HTERT RPE-1 (cell line): ENCODE measurements around the gene PCNX2.

Experiments
- in situ Hi-C: fragments of 300-500 bp; cut with MboI; formaldehyde crosslinking; loops from 4 replicates; pipeline ENCODE4 v1.14.3; 2020; ENCODE audit warnings: low sequenced_read_pairs

The PCNX2 gene

DNA sequence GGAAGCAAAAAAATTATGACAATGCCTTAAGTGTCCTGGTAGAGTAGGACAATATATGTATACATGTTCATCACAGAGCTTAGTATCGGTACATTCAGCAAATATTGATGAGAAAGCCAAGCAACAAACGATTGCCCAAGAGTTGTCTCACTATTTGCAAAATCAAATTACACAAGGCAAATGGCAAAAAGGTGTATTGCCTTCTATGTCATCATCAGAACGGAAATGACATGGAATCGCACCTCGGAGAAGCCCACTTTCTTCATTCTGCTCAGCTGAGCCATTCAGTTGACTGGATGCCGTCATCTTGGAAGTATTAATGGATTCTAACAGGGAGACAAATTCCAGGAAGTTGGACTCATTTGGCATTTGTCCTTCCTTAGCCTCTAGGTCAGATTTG is 37.7 kb downstream of the PCNX2 start:
- in situ Hi-C loops: no loop called here

DNA sequence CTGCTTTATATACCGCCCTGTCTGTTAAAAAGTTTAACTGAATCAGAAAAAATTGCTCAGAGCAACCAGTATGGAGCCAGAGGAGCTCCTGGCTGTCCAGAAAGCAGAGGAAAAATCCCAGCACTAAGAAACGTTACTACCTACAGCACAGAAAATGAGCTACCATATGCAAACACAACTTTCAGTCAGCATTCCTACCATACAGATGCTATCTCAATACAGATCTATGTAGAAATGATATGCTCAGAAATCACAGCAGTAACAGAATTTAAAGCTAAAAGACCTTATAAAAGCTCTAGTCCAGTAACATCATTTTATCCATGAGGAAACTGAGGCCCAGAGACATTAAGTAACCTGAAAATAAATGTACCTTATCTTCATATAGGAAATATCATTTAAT is 38.7 kb downstream of the PCNX2 start:
- in situ Hi-C loops: no loop called here

DNA sequence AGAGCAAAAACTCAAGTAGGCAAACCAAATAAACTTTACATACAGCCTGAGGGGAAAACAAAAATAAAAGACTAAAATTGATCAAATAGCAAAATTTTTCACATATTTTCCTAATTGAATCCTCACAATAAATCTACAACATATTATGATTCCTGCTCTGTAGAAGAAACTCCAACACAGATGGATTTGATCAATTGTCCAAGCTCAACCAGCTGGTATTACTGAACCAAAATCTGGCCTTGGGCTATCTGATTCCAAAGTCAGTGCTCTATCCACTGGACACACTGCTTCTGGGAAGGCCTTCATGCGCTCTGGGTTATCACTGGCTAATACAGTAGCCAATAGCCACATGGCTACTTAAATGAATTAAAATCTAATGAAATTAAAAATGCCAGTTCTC is 39.3 kb downstream of the PCNX2 start:
- in situ Hi-C loops: no loop called here

DNA sequence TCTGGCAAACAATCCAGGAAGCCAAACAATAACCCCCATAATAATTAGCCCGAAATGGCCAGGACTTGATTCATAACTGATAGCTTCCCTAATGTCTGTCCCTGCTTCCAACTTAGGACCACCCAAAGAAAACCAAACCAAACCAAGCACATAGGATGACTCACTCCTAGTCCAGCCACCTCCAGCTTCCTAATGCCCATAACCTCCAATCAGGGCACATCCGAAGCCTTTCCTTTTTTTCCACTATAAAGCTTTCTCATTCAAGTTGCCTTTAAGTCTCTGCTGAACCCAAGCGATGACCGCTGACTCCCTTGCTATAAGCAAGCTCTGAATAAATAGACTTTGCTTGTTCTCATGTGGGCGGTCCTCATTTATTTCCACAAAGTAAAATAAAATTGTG is 40.4 kb downstream of the PCNX2 start:
- in situ Hi-C loops: no loop called here

DNA sequence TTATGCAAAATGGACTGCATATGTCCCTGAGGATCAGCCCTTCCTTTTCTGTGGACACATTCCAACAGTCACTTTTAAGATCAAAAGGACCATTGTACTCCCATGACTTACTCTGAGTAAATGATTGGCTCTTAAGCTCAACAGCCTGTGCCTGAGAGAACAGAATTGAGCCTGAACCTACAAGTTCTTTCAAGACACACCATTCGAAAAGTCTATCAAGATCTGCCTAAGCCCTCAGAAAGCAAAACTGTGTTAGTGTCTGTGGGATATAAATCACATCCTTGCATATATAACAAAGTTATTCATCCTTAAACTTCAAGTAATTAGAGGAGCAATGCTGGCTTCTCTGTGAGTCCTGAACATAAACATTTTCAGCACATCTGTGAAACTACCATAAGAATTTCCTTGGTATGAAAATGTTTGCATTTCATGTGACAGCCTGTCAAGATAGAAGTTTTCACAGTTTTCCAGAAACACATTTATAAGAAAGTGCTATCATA is 41.6 kb downstream of the PCNX2 start:
- in situ Hi-C loops: no loop called here

DNA sequence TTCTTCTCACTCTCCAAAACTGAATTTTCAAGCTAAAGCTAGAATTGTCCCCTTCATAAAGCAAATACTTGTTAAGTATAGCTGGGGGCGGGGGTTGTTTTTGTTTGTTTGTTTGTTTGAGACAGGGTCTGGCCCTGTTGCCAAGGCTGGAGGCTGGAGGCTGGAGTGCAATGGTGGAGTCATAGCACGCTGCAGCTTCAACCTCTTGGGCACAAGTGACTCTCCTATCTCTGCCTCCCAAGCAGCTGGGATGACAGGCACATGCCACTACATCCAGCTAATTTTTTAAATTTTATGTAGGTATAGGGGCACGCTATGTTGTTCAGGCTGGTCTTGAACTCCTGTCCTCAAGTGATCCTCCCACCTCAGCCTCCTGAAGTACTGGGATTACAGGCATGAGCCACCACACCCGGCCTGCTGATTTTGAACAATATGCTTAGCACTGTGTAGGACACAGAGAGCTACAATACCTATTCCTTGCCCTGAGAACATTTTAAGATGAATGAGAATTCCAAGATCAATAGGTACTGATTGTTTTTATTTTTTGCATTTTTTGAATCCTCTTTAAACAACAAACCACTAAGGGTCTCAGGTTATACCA is 42.2 kb downstream of the PCNX2 start:
- in situ Hi-C loops: no loop called here

DNA sequence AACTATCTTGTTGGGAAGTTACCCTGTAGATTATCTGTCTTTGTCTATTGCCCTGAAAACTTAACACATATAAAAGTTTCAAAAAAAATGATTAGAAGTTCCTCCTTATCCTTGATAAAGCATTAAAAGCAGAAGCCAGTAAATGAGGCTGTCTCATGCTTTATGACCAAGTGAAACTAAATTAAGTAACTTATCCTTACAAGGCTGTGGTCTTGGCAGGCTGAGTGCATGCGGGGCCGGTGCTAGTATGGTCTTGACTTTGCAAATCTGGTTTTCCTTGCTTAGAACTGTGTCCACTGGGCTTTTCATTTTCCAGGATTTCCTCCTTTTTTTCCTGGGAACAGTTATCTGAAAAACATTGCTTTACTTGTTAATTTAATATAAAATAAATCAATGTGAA is 43.1 kb downstream of the PCNX2 start:
- in situ Hi-C loops: no loop called here

DNA sequence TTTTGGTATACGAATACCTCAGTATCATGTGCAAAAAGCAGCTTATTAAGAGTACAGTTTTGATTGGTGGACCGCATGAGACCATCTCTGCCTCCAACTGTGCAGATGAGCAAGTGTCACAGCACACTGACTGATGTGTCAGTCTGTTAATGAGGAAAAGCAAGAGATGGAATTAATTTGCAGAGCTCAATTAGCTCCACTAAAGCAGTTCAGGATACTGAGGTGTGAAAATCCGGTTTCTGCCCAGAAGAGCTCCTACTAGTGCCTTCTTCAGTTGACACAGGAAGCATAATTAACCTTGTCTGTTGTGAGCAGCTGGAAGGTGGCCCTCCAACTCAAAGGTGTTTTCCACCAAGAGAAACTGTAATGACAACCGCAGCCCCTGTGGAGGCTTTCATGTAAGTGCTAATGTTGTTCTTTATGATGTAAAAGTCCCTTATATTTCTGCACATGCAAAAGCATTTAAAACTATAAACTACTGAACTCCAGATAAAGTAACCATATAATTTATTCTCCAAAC is 44.3 kb downstream of the PCNX2 start:
- in situ Hi-C loops: no loop called here

DNA sequence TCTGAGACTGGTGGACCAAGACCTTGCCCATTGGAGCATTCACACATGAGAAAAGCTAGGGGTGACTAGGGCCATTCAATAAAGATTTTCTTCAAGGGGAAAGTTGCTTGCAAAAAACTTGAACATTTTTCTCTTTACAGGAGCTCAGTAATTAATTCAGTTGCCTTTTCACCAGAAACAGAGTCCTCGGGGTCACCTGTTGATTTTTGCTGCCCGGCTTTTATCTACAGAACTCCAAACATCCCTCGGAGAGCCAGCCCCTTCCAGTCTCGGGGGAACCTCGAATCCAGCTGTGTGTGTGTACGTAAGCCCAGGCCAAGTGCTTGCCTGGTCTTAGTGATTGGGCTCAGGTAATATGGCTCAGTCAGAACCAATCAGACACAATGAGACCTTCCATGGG is 47.5 kb downstream of the PCNX2 start:
- in situ Hi-C loops: no loop called here

DNA sequence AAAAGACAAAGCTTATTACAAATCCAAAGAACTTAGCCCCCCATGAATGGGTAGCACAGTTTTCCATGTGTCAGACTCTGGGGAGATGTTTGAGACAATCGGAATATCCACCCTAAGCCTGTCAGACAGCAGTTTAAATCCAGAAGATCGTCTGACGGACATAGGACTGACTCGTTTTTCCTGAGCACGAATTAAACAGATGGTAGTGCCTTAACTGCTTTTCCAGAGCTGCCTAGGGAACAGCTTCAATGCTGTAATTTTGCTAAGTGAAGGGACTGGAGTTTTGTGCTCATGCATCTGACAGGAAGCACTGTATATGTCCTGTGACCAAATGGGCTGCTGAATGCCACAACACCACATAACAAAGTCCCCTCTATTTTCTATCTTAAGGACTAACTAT is 48.6 kb downstream of the PCNX2 start:
- in situ Hi-C loops: no loop called here

DNA sequence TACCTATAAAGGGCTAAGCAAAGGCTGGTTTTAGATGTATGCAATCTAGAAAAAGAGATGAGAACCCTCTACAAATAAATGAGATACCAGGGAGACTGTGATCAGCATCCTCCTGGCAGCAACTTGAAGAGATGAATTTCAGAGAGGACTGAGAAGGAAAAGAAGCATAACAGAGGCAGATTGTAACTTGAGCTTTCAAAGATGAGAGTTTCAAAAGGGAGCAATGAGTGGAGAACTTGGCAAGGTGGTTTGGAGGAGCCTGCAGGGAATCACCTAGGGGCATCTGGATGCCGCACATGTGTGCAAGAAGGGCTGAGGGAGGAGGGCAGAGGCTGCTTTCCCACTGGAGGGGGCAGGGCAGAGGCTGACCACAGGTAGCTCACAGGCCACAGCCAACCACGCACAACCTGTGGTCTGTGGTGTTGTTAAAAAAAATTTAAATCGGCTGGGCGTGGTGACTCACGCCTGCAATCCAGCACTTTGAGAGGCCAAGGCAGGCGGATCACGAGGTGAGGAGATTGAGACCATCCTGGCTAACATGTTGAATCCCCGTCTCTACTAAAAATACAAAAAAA is 50.2 kb downstream of the PCNX2 start:
- in situ Hi-C loops: no loop called here

DNA sequence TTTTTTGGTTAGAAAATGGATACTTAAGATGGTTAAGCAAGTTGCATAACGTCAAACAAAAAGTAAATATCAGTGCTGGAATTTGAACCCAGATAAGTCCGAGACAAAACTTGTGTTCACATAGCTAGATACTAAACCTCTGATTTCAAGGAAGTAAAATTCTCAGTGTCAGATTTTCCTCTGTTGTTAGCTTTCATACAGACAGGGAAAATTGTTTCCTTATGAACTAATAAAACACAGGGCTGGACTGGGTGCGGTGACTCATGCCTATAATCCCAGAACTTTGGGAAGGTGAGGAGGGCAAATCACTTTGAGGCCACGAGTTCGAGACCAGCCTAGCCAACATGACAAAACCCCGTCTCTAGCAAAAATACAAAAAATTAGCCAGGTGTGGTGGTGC is 51.3 kb downstream of the PCNX2 start:
- in situ Hi-C loops: no loop called here

DNA sequence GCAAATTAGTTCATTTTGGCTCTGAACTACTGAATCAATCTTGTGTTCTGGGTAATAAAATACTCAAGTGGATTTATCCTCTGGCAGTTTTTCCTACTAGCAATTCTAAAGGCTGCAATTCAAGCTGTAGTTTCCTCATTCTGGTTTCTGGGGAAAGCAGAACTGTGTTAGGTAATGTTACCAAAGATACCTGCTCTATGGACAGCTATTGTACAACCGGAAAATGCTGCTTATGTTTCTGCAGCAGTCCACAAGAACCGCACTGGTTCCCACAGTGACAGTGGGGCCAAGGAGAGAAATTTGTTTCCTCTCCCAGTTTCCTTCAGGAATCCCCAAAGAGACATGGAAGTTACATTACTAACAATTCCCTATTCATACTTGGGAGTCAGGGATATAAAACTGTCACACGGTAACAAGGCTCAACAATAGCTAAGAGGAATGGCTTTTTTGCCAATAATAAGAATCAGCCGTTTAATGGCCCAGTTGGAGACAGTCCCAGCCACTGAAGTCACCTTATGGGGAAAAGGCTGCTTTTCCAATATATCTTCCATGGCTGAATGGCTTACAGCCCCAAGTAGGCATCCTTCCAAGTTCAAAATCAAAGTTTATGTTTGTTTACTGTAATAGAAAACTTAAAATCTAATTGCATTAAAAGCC is 52.6 kb downstream of the PCNX2 start:
- in situ Hi-C loops: no loop called here

DNA sequence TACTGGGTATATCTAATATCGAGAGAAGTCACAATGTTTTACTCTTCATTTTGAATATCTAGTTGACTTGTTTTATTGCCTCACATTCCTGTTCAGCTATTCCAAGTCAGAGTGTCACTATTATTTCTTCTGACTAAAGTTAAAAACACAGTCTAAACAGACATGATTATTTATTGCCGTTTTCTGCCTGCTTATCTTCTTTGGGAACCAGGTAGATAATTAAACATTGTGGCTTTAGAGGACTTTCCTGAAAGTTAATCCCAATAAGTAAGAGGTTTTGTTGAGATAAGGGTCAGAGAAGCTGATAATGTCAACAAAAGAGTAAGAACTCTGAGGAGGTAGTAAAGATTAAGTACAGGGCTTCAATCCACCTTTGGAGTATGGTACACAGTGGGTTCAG is 53.8 kb downstream of the PCNX2 start:
- in situ Hi-C loops: no loop called here

DNA sequence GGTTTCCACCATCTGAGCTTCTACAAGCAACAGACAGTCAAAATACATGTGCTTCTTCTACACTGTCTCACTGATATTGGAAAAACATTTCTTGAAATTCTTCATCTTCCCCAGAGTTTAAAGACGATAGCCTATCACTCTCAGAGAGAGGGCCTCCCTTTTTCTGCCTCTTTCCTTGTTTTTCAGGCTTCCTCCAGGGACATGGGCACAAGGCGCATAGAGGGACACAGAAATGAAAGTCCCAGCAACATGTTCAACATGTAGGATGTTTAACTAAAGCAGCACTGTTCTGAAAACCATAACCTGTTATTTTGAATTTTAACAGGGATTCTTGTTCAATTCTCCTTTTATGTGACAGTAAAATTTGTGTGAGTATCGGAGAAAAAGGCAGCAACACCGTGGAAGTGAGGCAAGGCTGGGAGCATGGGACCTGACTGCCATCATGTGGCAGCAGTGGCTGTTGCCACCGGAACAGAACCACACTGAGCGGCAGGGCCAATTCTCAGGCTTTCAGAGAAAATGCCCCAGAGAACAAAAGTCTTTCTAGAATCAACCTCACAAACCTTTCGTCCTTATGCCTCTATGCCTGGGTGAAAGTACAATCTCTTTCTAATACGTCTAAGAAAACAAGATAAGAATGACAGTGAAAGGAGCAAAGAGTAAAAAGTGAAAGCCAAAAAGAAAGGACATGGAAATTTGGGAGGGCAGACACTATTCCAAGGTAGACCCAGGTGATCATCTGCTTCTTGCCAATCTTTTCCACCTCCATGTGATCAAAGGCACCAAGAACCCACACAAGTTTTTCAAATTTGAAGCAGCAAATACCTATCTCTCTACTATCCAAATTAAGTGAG is 54.5 kb downstream of the PCNX2 start:
- in situ Hi-C loops: no loop called here

DNA sequence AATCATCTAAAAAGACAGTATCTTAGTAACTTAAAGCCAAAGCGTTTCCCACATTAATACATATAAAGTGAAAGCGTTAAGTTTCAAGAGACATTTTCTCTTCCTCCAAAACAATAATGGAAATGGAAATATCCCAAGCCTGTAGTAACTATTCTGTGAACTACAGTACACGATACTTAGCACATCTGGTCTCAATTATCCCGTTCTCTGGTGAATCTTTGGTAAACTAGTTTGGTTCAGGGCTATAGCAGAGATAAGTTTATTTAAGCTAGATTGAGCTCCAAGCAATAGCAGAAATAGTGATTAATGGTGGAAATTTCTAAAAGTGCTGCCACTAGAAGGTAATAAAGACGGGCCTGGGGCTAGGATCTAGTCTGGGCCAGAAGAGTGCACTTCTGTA is 55.2 kb downstream of the PCNX2 start:
- in situ Hi-C loops: no loop called here

DNA sequence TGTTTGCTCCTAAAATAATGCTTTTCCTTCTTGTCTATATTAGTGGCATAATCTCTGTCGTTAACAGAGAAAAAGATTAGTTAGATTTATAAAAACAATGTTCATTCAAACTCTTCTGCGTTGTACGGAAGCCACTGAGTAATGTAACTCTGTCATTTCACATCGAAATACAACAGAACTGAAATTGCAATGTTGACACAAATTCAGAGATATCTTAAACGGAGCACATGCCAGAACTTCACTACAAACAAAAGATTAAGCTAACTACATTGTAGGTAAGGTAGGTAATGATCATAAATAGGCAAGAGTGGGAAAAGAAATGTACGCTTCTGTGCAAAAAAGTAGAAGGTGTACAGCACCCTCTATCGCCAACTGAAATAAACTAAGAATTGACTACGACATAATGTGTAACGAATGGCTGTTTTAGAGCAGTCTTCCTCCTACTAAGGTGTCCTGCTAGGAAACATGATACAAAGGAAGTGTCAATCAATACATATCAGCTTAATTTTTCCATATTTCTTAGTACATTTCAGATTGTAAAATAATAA is 56.6 kb downstream of the PCNX2 start:
- in situ Hi-C loops: no loop called here

DNA sequence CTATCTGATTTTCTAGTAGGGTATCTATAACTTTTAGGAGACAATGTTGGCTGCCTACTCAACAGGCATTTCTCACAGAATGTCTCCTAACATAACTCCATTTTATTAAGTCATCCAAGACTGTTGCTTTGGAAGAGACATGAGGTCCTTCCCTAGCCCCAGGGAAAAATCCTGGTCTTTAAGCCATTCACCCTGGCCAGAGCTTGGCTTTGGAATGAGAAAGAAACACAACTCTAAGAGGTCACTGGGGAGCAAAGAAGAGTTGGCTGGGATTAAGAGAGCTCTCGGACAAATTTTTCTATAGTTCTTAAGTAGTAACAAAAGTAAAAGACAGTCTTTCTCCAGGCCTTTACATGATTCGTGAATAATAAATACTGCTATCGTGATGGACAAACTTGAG is 57.9 kb downstream of the PCNX2 start:
- in situ Hi-C loops: no loop called here

DNA sequence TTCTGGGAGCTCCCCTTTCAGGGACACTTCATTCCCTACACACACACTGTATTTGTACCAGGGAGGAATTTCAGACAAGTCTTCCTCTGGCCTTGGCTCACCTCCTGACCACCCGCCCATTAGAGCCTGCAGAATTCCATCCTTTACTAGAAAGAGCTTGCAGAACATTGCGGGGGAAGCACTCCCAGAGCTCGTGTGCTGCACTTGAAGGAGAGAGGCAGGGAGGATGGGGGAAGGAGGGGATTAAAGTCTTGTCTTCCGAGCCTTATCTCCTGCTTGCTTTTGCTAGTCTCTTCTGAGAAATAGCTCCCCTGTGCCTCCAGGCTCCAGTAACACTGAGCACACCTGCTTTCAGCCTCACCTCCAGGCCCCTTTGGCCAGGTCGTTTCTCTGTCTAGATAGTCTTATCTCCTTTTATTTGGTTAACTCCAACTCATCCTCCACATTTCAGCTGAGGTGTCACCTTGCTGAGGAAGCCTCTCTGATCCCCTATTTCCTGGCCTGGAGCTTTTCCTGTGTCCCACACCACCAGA is 62.0 kb downstream of the PCNX2 start:
- in situ Hi-C loops: no loop called here

DNA sequence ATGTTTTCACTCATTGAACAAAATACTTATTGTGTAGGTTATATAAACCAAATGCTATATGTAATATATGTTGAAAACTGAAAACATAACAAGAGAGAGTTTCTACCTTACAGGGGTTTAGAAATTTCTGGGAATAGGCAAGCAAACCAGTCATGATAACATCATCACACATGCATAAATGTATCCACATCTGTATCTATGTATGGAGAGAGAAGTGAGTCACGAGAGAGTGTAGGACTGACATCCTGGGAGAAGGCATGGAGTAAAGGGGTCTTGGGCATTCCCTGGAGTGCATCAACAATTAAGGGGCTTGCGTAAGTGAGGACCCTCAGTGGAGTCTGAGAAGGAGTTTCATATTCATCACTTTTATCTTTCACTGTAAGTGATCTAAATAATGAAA is 65.5 kb downstream of the PCNX2 start:
- in situ Hi-C loops: no loop called here

DNA sequence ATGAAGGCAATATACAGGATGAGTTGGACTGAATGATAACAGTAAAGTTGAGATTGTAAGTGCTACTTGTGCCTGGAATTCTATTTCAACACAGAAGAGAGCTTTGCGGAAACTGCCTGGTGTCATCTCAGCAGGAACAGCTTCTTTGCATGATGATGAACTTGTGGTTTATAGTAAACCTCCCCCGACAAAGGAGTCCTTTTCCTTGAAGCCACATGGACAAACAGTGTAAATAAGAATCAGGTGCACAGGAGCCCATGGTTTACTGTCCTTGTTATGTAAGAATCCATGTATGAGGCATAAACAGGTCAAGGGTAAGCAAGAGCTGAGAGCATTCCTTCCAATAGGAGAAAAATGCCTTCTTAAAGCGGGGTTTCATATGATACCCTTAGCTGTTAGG is 66.2 kb downstream of the PCNX2 start:
- in situ Hi-C loops: no loop called here
